ENCODE measurements around the gene HMG20B.

- no peak for TF ChIP-seq POLR2A (IDR thresholded peaks at IDR 0.05; ENCODE audit: low read length)
- TF ChIP-seq GATA1 (IDR thresholded peaks at IDR 0.05; ENCODE audit: low read depth, low read length), result no peak
Measured at GRCh38 chr19:3573162-3573857, 566 bp downstream of the HMG20B start.

Data from erythroblast (primary cell).